ENCODE results near the gene TRPV3. TPM values are rescaled to one million over a fixed set of nuclear protein-coding genes. Genes with fewer than 3 reads are reported as not detected.
A peak's percentile ranks its signal among the peaks of the same experiment; 100 is the strongest.

Gene TRPV3
- total RNA-seq, 1 donor from 2014 or later, result 2.1 TPM

DNA sequence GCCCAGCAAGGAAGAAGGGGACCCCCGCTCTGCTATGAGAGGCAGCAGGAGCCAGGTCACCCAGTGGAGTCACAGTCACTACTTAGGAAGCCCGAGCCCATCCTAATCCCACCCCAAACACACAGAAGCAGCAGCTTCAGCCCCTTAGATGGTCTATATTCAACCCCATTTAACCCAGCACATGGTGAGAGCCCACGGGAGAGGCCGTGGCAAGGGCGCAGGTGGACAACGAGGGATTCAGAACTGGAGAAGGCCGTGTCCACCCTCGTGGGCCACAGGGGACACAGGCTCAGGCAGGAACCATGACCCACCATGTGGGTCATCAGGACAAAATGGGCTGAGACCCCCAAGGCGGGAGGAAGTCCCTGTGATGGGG, 1.6 kb upstream of the TRPV3 start:
- DNase-seq (ENCODE audit: low read depth), result no peak
- no peak overlapping the region for H3K4me3 ChIP-seq (ENCODE audit: low read depth, low read length)
- H3K36me3 ChIP-seq (ENCODE audit: control insufficient read depth, insufficient read depth, low read length), result no peaks in the 10 kb centered on the region
- TF ChIP-seq, protein P1, sequence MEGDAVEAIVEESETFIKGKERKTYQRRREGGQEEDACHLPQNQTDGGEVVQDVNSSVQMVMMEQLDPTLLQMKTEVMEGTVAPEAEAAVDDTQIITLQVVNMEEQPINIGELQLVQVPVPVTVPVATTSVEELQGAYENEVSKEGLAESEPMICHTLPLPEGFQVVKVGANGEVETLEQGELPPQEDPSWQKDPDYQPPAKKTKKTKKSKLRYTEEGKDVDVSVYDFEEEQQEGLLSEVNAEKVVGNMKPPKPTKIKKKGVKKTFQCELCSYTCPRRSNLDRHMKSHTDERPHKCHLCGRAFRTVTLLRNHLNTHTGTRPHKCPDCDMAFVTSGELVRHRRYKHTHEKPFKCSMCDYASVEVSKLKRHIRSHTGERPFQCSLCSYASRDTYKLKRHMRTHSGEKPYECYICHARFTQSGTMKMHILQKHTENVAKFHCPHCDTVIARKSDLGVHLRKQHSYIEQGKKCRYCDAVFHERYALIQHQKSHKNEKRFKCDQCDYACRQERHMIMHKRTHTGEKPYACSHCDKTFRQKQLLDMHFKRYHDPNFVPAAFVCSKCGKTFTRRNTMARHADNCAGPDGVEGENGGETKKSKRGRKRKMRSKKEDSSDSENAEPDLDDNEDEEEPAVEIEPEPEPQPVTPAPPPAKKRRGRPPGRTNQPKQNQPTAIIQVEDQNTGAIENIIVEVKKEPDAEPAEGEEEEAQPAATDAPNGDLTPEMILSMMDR (IDR thresholded peaks at IDR 0.05; ENCODE audit: insufficient read depth, low read length, poor library complexity, severe bottlenecking), result no peak
- H3K27me3 ChIP-seq (ENCODE audit: control insufficient read depth, insufficient read depth, low read length), result no peaks in the 10 kb centered on the region

DNA sequence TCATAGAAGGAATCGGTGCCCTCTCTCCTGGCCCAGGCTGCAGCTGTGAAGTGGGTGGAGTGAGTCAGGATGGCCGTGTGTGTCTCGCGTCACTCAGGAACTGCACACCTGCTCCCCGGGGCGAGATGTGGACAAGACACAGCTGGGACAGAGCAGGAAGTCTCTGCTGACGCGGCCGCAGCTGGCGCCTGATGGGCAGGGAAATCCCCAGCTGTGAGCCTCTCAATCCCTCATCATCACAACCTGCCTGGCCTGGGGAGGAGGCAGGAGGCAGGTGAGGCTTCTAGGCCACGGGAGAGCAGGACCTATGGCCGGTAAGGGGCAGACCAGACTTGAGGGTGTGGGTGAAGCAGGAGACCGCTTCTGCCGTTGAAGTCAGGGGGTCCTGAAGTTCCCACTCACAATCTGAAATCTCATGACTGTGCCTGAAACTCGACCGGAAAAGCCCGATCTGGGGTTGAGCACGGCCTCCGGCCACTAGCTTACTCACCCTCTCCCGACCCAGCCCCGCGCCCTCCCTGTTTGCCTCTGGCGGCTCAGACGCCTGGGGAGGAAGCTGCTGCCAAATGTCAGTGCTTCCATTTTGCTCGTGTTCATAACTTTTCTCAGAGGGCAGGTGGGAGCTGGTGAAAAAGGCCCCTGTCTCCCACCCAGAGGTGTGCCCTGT, 1.1 kb upstream of the TRPV3 start:
- no peaks in the 10 kb centered on the region for H3K36me3 ChIP-seq (ENCODE audit: control insufficient read depth, insufficient read depth, low read length)
- H3K27me3 ChIP-seq (ENCODE audit: control insufficient read depth, insufficient read depth, low read length), result no peaks in the 10 kb centered on the region
- H3K4me3 ChIP-seq (ENCODE audit: low read depth, low read length), result no peak overlapping the region
- peak; percentile 63 for DNase-seq (ENCODE audit: low read depth)
- TF ChIP-seq, protein P1 (IDR thresholded peaks at IDR 0.05; ENCODE audit: insufficient read depth, low read length, poor library complexity, severe bottlenecking), result no peak

DNA sequence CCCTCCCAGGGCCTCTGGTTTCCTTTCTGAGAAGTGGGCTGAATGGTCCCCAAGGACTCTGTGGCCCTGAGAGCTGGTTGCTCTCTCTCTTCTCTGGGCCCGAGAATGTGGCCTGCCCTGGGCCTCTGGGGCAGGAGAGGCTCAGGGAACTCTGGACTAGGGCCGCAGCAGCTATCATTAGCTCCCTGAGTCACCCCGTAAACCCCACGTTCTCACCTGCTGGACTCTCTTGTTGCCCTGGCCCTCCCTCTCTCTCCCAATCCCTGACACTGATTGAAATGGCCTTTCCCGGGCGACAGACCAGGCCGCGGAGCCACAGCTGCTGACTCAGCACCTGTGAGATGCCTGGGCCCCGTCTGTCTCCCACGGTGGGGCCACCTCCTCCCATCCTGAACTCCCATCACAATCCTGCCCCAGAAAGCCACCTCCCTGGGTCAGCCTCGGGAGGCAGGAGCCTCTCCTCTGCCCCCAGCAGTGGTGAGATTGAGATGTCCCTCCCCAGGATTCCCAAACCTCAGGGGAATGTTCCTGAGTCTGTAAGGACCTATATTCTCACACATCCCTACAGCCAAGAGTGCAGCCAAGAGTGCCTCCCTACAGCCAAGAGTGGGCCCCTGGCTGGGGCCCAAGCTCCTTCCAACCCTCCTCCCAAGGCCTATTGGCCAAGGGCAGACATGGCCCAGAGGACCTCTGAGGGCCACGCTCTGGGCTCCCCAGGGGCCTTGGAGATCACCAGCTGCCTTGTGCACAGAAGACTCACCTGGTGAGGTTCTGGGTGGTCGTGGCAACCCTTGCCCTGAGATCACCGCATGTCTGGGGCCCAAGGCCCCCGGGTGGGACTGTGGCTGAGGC, 470 bp downstream of the TRPV3 start:
- H3K4me3 ChIP-seq (ENCODE audit: low read depth, low read length), result no peak overlapping the region
- H3K27me3 ChIP-seq (ENCODE audit: control insufficient read depth, insufficient read depth, low read length), result no peaks in the 10 kb centered on the region
- H3K36me3 ChIP-seq (ENCODE audit: control insufficient read depth, insufficient read depth, low read length), result no peaks in the 10 kb centered on the region
- no peak for DNase-seq (ENCODE audit: low read depth)
- TF ChIP-seq, protein P1 (IDR thresholded peaks at IDR 0.05; ENCODE audit: insufficient read depth, low read length, poor library complexity, severe bottlenecking), result no peak

DNA sequence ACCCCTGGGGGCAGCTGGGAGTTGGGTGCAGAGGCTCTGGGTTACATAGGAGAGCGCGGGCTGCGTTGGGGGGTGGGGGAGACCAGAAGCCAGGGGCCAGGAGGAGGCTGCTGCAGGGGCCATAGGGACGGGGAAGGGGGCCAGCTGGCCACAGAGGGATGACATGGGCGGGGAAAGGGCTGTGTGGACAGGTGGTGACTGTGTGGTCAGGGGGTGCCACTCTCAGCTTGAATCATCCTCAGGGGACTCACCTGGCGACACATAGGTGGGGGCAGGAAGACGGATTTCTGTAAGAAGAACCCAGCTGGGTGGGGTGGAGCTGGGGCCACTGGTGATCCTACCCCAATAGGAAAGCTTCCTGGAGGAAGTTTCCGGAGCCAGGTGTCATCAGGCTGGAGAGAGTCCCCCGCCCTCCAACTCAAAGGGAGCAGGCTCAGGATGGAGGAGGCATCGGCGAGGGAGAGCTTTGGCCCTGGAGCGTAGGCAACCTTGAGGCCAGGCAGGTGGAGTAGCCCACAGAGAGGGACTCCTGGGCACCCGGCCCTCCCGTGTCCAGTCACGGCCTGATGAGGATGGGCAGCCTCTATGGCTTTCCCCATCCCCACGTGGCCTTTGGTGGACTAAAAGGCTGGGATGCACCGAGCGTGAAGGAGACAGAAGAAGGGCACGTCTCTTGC, 1.2 kb downstream of the TRPV3 start:
- H3K36me3 ChIP-seq (ENCODE audit: control insufficient read depth, insufficient read depth, low read length), result no peaks in the 10 kb centered on the region
- no peak for DNase-seq (ENCODE audit: low read depth)
- H3K4me3 ChIP-seq (ENCODE audit: low read depth, low read length), result no peak overlapping the region

DNA sequence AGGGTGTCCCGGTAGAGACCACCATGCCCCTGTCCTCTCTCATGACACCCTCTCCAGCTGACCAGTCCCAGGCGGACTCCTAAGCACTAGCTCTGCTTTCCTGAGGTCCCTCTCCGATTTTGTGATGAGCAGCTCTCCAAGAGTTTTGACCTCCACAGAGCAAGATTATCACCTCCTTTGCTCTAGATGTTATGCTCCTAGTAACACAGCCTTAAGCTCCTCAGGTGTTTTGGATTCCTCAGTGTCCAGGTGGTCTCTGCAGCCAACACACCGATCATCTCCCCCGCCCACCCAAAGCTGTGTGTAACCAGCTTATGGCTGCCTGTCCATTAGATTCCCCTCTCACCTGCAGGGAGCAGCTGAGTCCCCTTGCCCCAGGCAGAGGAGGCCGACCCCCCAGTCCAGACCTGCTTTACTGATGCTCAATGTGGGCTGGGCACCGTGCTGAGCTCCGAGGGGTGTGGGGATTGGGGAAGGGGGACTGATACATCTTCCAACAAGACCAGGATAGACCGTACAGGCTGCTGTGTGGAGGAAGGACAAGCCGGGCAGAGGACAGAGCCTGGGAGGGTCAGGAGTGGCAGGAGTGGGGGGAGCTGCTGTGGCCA, 2.3 kb downstream of the TRPV3 start:
- H3K4me3 ChIP-seq (ENCODE audit: low read depth, low read length), result no peak overlapping the region
- no peak for DNase-seq (ENCODE audit: low read depth)
- TF ChIP-seq, protein P1 (IDR thresholded peaks at IDR 0.05; ENCODE audit: insufficient read depth, low read length, poor library complexity, severe bottlenecking), result no peak
- no peaks in the 10 kb centered on the region for H3K36me3 ChIP-seq (ENCODE audit: control insufficient read depth, insufficient read depth, low read length)
- H3K27me3 ChIP-seq (ENCODE audit: control insufficient read depth, insufficient read depth, low read length), result no peaks in the 10 kb centered on the region

More for the DNA sequence above, 1.2 kb downstream of the TRPV3 start:
- TF ChIP-seq, protein P1 (IDR thresholded peaks at IDR 0.05; ENCODE audit: insufficient read depth, low read length, poor library complexity, severe bottlenecking), result no peak
- no peaks in the 10 kb centered on the region for H3K27me3 ChIP-seq (ENCODE audit: control insufficient read depth, insufficient read depth, low read length)
